CD4-positive, alpha-beta T cell (primary cell): ENCODE measurements around the gene ADAMTS17. TPM values are rescaled to one million over a fixed set of nuclear protein-coding genes. Genes with fewer than 3 reads are reported as not detected.

Source experiments
- ATAC-seq: fragments of 200-7000 bp; cut with Tn5 transposase; one replicate; pipeline ENCODE4 v1.10.0; 2022; ENCODE audit warnings: mild to moderate bottlenecking; ENCODE audit not compliant: poor library complexity
- CTCF ChIA-PET: fragments of 350-600 bp; sonication (Branson Sonifier 250); formaldehyde crosslinking; loops from one replicate; lab custom pipeline; 2021; ENCODE audit warnings: antibody characterized with exemption, inconsistent platforms; lab: Charles Lee
- POLR2A ChIA-PET: fragments of 350-600 bp; sonication (Branson Sonifier 250); formaldehyde crosslinking; loops from one replicate; lab custom pipeline; 2021; ENCODE audit warnings: antibody characterized with exemption, inconsistent platforms; lab: Charles Lee
- DNase-seq, 14 experiments: peaks; one replicate each; pipeline ENCODE4 v3.0.0-alpha.2; 2013 to 2020; ENCODE audit warnings: mixed read lengths in 2 of 14
- H3K27ac ChIP-seq, 2 donors: one replicate each; pipeline versions ENCODE4 v1.5.1 to v1.7.0; 2013; ENCODE audit warnings: low read length in 2 of 2, low read depth in 1 of 2, mild to moderate bottlenecking in 1 of 2
- H3K27me3 ChIP-seq, 2 experiments: 1 replicate in 1 of 2; 2 replicates in 1 of 2; pipeline versions ENCODE4 v1.6.1 to v1.7.0; 2013; ENCODE audit warnings: low read length in 2 of 2, control low read depth in 1 of 2, mild to moderate bottlenecking in 1 of 2, moderate library complexity in 1 of 2; ENCODE audit not compliant: insufficient read depth in 2 of 2, control insufficient read depth in 1 of 2
- H3K36me3 ChIP-seq: one replicate; pipeline ENCODE4 v1.6.1; 2013; ENCODE audit warnings: low read length, control low read depth; ENCODE audit not compliant: insufficient read depth
- H3K4me1 ChIP-seq: one replicate; pipeline ENCODE4 v1.6.1; 2013; ENCODE audit warnings: low read length, control low read depth; ENCODE audit not compliant: insufficient read depth
- H3K4me3 ChIP-seq: one replicate; pipeline ENCODE4 v1.5.1; 2013; ENCODE audit warnings: mild to moderate bottlenecking, low read length, moderate library complexity
- H3K9me3 ChIP-seq, 2 experiments: 1 replicate in 1 of 2; 2 replicates in 1 of 2; pipeline versions ENCODE4 v1.6.1 to v1.7.0; 2013; ENCODE audit warnings: low read length in 2 of 2, mild to moderate bottlenecking in 2 of 2, control low read depth in 1 of 2, moderate library complexity in 1 of 2; ENCODE audit not compliant: control insufficient read depth in 1 of 2, insufficient read depth in 1 of 2
- H3K27ac Mint-ChIP-seq: one replicate; pipeline ENCODE4 v1.8.0; 2020; ENCODE audit warnings: mixed read lengths
- H3K27me3 Mint-ChIP-seq: one replicate; pipeline ENCODE4 v1.8.0; 2021; ENCODE audit warnings: mixed read lengths
- H3K36me3 Mint-ChIP-seq: one replicate; pipeline ENCODE4 v1.8.0; 2021; ENCODE audit warnings: low read depth, mixed read lengths
- H3K4me1 Mint-ChIP-seq: one replicate; pipeline ENCODE4 v1.8.0; 2021; ENCODE audit warnings: low read depth, mixed read lengths
- H3K4me3 Mint-ChIP-seq: one replicate; pipeline ENCODE4 v1.8.0; 2020; ENCODE audit warnings: mild to moderate bottlenecking, mixed read lengths
- H3K9me3 Mint-ChIP-seq: one replicate; pipeline ENCODE4 v1.8.0; 2020; ENCODE audit warnings: mixed read lengths
- CTCF ChIP-seq: fragments of 200-600 bp; IDR thresholded peaks from one replicate; pipeline ENCODE4 v1.8.0; 2022; ENCODE audit warnings: antibody characterized with exemption, mild to moderate bottlenecking
- intact Hi-C, 2 experiments: fragments of 100-400 bp; cut with DNase I in 1 of 2; cut with micrococcal nuclease in 1 of 2; formaldehyde crosslinking; loops; one replicate each; pipeline versions ENCODE4 v1.15.1 to v1.9.0; 2023 to 2025; cut with DNase I, micrococcal nuclease
- total RNA-seq, 174 experiments: library from RNA in 2 of 174; stranded (reverse) in 2 of 174; gene quantifications; one replicate each; pipeline ENCODE4 v1.2.3 and lab custom pipeline; 2021 to 2026

ADAMTS17 gene
- total RNA-seq, 2 experiments from 2014 or later = 9.9 to 13.2 TPM

GRCh38 chr15:100285641-100286295 lies 56.0 kb downstream of the ADAMTS17 start:
- ATAC-seq = no peak
- DNase-seq = no peak
- H3K9me3 ChIP-seq = peaks cover 0 to 12% of the 10 kb centered on the region in 2 experiments
- ChIA-PET CTCF (no interaction called here), POLR2A (no interaction called here)
- peaks cover 7% of the 10 kb centered on the region for H3K4me1 Mint-ChIP-seq
- no peaks in the 10 kb centered on the region for H3K27me3 Mint-ChIP-seq
- TF ChIP-seq CTCF = no peak
- peaks cover 24% of the 10 kb centered on the region for H3K36me3 Mint-ChIP-seq
- H3K27ac Mint-ChIP-seq = no peak overlapping the region
- H3K4me1 ChIP-seq = no peaks in the 10 kb centered on the region
- H3K4me3 ChIP-seq = no peak overlapping the region
- H3K36me3 ChIP-seq = peaks cover 3% of the 10 kb centered on the region
- intact Hi-C loops = no loop called here
- no peak overlapping the region for H3K4me3 Mint-ChIP-seq
- H3K27me3 ChIP-seq = no peaks in the 10 kb centered on the region
- peaks cover 3% of the 10 kb centered on the region for H3K9me3 Mint-ChIP-seq
- no peak overlapping the region for H3K27ac ChIP-seq

- Histone ChIP-seq H3K9me3 (peaks cover 0 to 12% of the 10 kb centered on the region in 2 experiments), H3K27me3 (no peaks in the 10 kb centered on the region), H3K27ac (no peak overlapping the region), H3K36me3 (peaks cover 3% of the 10 kb centered on the region), H3K4me1 (no peaks in the 10 kb centered on the region), H3K4me3 (no peak overlapping the region)
- intact Hi-C loops = no loop called here
- ChIA-PET CTCF (no interaction called here), POLR2A (no interaction called here)
- H3K4me3 Mint-ChIP-seq = no peak overlapping the region
- DNase-seq = no peak
- no peaks in the 10 kb centered on the region for H3K9me3 Mint-ChIP-seq
- H3K27ac Mint-ChIP-seq = no peak overlapping the region
- peaks cover 24% of the 10 kb centered on the region for H3K36me3 Mint-ChIP-seq
- no peaks in the 10 kb centered on the region for H3K4me1 Mint-ChIP-seq
- no peaks in the 10 kb centered on the region for H3K27me3 Mint-ChIP-seq
- no peak for TF ChIP-seq CTCF
- ATAC-seq = no peak
Observed at GRCh38 chr15:100284701-100285100, 57.1 kb downstream of the ADAMTS17 start.

- H3K36me3 ChIP-seq = peaks cover 3% of the 10 kb centered on the region
- no peaks in the 10 kb centered on the region for H3K27me3 Mint-ChIP-seq
- no peaks in the 10 kb centered on the region for H3K27me3 ChIP-seq
- peaks cover 25% of the 10 kb centered on the region for H3K36me3 Mint-ChIP-seq
- peaks cover 0 to 12% of the 10 kb centered on the region in 2 experiments for H3K9me3 ChIP-seq
- no peaks in the 10 kb centered on the region for H3K9me3 Mint-ChIP-seq
- H3K4me1 ChIP-seq = no peaks in the 10 kb centered on the region
- TF ChIP-seq CTCF = no peak
- ATAC-seq (no peak), DNase-seq (no peak)
- CTCF ChIA-PET = no interaction called here
- POLR2A ChIA-PET = no interaction called here
- H3K4me3 Mint-ChIP-seq = no peak overlapping the region
- no peak overlapping the region for H3K27ac ChIP-seq
- intact Hi-C loops = no loop called here
- no peak overlapping the region for H3K4me3 ChIP-seq
- H3K4me1 Mint-ChIP-seq = no peaks in the 10 kb centered on the region
- H3K27ac Mint-ChIP-seq = no peak overlapping the region
Observed at GRCh38 chr15:100284191-100284590, 57.6 kb downstream of the ADAMTS17 start.
